ENCODE results near the gene RPL41. TPM values are rescaled to one million over a fixed set of nuclear protein-coding genes. Genes with fewer than 3 reads are reported as not detected.

Gene RPL41
- total RNA-seq, result 2,066 and 2,753 TPM in 2 replicates

GRCh38 chr12:56116267-56117081, at the start of gene RPL41:
RPL41 (plus strand) TSS chr12:56116633.

GRCh38 chr12:56079723-56080555, 36.5 kb upstream of the RPL41 start, which contains the start of gene ERBB3:
ERBB3 (plus strand) TSS chr12:56080165; CDS start chr12:56080301, 136 bp downstream.

GRCh38 chr12:56104109-56104814, 12.2 kb upstream of the RPL41 start, which contains the start of gene PA2G4:
PA2G4 (plus strand) TSS chr12:56104559; CDS start chr12:56104738, 179 bp downstream.

GRCh38 chr12:56117778-56118687, 1.6 kb downstream of the RPL41 start, which contains the start of gene ZC3H10:
ZC3H10 (plus strand) TSS chr12:56118266; CDS start chr12:56120563, 2,297 bp downstream.

GRCh38 chr12:56127888-56128669, 11.6 kb downstream of the RPL41 start, which contains the start of gene ESYT1:
ESYT1 (plus strand) TSS chr12:56128267; CDS start chr12:56128320, 53 bp downstream.

GRCh38 chr12:56152132-56152755, 35.8 kb downstream of the RPL41 start, which contains the start of gene MYL6B:
MYL6B (plus strand) TSS chr12:56152587; CDS start chr12:56153919, 1,332 bp downstream.

GRCh38 chr12:56158029-56158925, 41.8 kb downstream of the RPL41 start, which contains the start of gene MYL6:
MYL6 (plus strand) TSS chr12:56158359; CDS start chr12:56158402, 43 bp downstream.

Other genes with a start within 250 kb of the RPL41 start
- gene PYM1, start 188.7 kb upstream of the RPL41 start, total RNA-seq, result 31.0 and 36.0 TPM in 2 replicates
- 29.3 and 34.7 TPM in 2 replicates for gene DGKA, start 185.5 kb upstream of the RPL41 start, total RNA-seq
- 1.1 and 1.7 TPM in 2 replicates for gene PMEL, start 150.6 kb upstream of the RPL41 start, total RNA-seq
- 16.1 and 55.8 TPM in 2 replicates for gene CDK2, start 149.8 kb upstream of the RPL41 start, total RNA-seq
- gene RAB5B, start 142.6 kb upstream of the RPL41 start, total RNA-seq, result 42.2 and 43.1 TPM in 2 replicates
- gene SUOX, start 119.4 kb upstream of the RPL41 start, total RNA-seq, result 10.1 and 10.4 TPM in 2 replicates
- gene IKZF4, start 95.6 kb upstream of the RPL41 start, total RNA-seq, result 0.58 and 2.0 TPM in 2 replicates
- 664 and 693 TPM in 2 replicates for gene RPS26, start 74.7 kb upstream of the RPL41 start, total RNA-seq
- gene ERBB3, start 36.5 kb upstream of the RPL41 start, total RNA-seq, result 0.38 and 0.56 TPM in 2 replicates
- 84.0 and 204 TPM in 2 replicates for gene PA2G4, start 12.1 kb upstream of the RPL41 start, total RNA-seq
- 4.0 and 5.6 TPM in 2 replicates for gene ZC3H10, start 1.6 kb downstream of the RPL41 start, total RNA-seq
- gene ESYT1, start 11.6 kb downstream of the RPL41 start, total RNA-seq, result 303 and 307 TPM in 2 replicates
- 35.7 and 60.0 TPM in 2 replicates for gene MYL6B, start 36.0 kb downstream of the RPL41 start, total RNA-seq
- gene MYL6, start 41.7 kb downstream of the RPL41 start, total RNA-seq, result 1,570 and 2,884 TPM in 2 replicates
- gene SMARCC2, start 72.8 kb downstream of the RPL41 start, total RNA-seq, result 33.0 and 36.0 TPM in 2 replicates
- gene RNF41, start 105.3 kb downstream of the RPL41 start, total RNA-seq, result 99.3 and 165 TPM in 2 replicates
- gene NABP2, start 107.7 kb downstream of the RPL41 start, total RNA-seq, result 20.9 and 28.8 TPM in 2 replicates
- 0.85 TPM in 1 of 2 replicates, not detected in the other for gene SLC39A5, start 113.4 kb downstream of the RPL41 start, total RNA-seq
- 14.7 and 18.0 TPM in 2 replicates for gene ANKRD52, start 141.8 kb downstream of the RPL41 start, total RNA-seq
- gene COQ10A, start 150.3 kb downstream of the RPL41 start, total RNA-seq, result 3.3 and 5.9 TPM in 2 replicates
- gene CS, start 183.7 kb downstream of the RPL41 start, total RNA-seq, result 62.9 and 99.7 TPM in 2 replicates
- 93.0 and 106 TPM in 2 replicates for gene CNPY2, start 199.4 kb downstream of the RPL41 start, total RNA-seq
- gene PAN2, start 217.4 kb downstream of the RPL41 start, total RNA-seq, result 10.0 and 27.3 TPM in 2 replicates
- 0.28 and 0.38 TPM in 2 replicates for gene IL23A, start 222.3 kb downstream of the RPL41 start, total RNA-seq
- gene STAT2, start 243.5 kb downstream of the RPL41 start, total RNA-seq, result 105 and 295 TPM in 2 replicates
- not detected in 2 replicates for gene APOF, start 246.2 kb downstream of the RPL41 start, total RNA-seq